GOT3 (cell line): ENCODE measurements around the gene PAMR1.

Experiments used
- DNase-seq: peaks from one replicate; lab custom pipeline; 2025; ENCODE audit warnings: mixed read lengths; lab: John Stamatoyannopoulos, UW

PAMR1 gene

GRCh38 chr11:35402751-35403660, 122.4 kb downstream of the PAMR1 start:
- DNase-seq, result no peak

DNA sequence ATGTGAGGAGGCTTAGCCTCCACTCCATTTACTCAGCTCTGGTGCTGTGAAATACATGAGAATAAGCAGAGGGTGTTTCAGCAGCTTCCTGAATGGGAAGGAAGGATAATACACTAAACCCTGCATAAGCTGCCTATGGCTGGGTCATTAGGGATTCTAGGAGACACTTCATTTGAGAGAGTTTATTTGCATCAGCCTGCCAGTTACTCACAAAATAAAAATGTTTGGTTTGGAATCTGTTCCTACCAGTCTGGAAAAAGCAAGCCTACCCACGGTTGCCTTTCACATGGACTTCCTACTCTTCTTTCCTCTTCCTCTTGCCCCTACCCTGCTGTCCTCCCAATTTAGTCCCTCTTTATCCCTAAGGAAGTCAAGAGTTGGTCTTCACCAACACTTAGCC, 126.5 kb downstream of the PAMR1 start:
- DNase-seq, result no peak

- no peak for DNase-seq
These were observed 130.5 kb downstream of the PAMR1 start for GRCh38 chr11:35394941-35395340.

GRCh38 chr11:35393098-35393497, 132.3 kb downstream of the PAMR1 start:
- DNase-seq, result no peak

- peak; percentile 24 for DNase-seq
These were observed 133.3 kb downstream of the PAMR1 start for GRCh38 chr11:35391922-35392688.

DNA sequence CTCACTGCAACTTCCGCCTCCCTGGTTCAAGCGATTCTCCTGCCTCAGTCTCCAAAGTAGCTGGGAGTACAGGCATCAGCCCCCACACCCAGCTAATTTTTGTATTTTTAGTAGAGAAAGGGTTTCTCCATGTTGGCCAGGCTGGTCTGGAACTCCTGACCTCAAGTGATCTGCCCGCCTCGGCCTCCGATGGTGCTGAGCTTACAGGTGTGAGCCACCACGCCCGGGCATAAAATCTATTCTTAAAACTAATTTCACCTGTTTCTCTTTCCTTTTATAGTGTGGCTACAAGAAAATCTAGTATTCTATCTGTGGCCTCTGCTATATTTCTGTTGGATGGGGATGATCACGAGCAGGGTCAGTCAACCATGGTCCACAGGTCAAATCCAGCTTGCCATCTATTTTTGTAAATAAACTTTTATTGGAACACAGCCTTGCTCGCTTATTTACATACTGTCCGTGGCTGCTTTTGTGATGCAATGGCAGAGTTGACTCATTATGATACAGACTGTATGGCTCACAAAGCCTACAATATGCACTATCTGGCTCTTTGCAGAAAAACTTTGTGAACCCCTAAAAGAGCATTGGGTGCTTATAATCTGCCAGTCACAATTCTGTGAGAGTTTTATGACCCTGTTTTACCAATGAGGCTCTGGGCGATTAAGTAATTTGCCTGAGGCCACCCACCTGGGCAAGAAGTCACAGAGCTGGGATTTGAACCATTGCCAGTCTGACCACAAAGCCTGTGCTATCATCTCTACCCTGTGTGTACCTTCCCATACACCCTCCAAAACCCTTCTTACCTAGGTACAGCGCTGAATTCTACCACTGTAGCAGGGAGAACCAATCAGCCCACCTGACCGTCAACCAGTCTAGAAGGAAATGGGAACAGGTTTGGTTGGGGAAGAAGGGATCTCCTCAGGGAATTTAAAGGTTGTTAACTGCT, 134.4 kb downstream of the PAMR1 start:
- no peak for DNase-seq

DNA sequence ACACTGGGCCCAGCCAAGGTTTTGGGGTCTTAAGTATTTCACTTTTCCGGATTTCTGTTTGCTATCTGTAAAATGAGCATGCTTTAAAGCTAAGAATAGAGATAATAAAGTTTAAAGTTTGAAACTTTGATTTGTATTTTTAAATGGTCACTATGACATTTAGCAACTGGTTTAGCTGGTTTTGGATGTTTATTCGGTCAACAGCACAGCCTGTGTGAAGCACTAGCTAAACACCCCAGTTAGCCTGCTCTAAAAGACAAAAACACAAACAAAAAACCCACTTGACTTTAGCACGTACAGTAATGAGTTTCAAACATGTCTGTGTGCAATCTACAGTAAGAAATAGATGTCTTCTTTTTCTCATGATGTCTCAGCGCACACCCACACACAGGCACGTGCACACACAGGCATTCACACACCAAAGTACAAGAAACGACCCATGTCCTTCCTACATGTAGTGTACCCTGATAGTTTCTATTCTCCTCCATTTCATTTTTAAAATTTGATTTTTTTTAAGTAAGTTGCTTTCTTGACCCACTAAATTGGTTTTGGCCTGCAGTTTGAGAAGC, 135.4 kb downstream of the PAMR1 start:
- DNase-seq, result no peak

DNA sequence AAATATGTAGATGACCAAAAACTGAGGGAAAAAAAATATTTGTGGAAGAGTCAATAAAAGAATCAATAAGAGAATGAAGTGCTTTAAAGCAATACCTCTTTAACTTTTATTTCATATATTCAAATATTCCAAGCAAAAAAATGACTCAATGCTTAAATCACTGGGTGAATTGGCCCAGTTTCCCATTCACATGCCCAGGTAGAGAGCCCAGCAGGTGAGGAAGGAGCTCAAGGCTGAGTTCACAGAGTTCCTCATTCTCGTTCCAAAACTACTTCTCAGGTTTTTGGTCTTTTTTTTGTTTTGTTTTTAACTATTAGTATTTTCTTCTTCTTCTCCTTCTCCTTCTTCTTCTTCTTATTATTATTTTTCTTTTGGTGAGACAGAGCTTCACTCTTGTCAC, 136.3 kb downstream of the PAMR1 start:
- no peak for DNase-seq

DNA sequence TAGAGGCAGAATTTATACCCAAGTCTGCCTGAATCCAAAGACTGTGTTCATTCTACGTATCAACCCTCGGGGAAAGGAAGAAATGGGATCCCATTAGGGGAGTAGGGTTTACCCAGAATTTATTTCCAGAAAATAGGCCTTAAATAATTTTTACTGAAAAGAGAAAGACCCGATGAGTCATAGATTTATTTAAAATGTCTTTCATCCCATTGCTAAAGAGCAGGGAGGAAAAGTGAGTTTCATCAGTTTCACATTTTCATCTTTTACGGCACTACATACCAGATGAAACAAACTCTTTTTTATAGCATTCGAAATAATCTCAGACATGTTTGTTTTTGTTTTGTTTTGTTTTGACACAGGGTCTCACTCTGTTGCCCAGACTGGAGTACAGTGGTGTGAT, 137.4 kb downstream of the PAMR1 start:
- DNase-seq, result no peak

DNA sequence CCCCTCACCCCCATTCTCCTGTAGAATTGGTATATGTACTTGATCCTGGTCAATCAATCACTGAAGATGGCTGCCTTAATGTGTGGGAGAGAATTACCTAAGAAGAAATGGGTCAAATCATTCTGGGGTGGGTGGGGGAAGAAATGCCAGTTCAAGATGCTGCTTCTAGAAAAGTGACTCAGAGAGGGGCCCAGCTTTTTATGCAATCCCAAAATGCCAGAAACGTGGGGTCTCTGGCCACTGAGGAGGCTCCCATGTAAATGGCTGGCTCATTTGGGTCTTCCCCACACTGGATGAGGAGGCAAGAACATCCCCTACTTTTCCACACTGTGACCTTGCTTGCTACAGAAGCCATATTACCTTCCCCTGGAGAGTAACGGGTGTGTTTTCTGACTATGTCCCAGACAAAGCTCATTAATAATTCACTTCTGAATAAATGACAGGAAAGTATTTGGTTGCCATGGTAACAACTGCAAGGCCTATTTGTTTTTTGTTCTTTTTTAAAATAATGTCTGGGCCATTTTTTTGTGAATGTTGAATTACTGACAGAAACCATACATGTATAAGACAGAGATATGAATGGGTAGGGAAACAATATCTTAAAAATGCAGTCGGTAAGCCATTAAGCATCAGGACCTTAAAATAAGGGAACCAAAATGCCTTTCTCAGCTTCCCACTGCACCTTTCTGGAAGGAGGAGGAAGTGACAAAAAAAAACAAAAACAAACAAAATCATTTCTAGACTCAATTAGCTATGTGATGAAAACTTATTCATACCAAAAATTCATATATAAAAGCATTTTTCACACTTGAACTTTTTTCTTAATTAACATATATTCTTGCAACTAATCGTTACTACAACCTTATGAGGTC, 138.1 kb downstream of the PAMR1 start:
- no peak for DNase-seq

DNA sequence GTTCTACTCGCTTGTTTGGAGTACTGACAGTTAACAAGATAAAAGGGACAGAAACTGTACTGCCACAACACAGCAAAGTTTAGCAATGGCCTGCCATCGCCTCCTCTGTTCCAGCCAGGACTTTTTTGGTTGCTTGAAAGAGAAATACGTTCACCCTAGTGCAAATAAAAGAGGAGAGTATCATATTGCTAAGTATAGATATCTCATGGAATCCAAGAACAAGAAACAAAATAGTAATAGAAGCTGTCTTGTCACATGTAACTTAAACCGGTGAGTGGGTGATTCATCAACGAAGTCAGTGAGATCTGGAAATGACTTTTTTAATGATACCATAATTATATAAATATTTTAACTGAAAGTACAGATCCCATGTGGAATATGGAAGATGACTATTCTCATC, 141.5 kb downstream of the PAMR1 start:
- DNase-seq, result no peak
